WTC11 (cell line): ENCODE results near the gene ARAP1. TPM values are rescaled to one million over a fixed set of nuclear protein-coding genes. Genes with fewer than 3 reads are reported as not detected.

Experiments used
- ATAC-seq: fragments of 200-7000 bp; cut with Tn5 transposase; 2 replicates; pipeline ENCODE4 v1.10.0; 2021; ENCODE audit warnings: mild to moderate bottlenecking, moderate library complexity
- CTCF ChIA-PET: fragments of 300-600 bp; sonication (Branson Sonifier 250); formaldehyde crosslinking; loops from one replicate; lab custom pipeline; 2021; ENCODE audit warnings: antibody characterized with exemption; lab: Charles Lee
- POLR2A ChIA-PET: fragments of 350-600 bp; sonication (Branson Sonifier 250); formaldehyde crosslinking; loops from one replicate; lab custom pipeline; 2021; ENCODE audit warnings: antibody characterized with exemption; lab: Charles Lee
- DNase-seq: peaks from one replicate; pipeline ENCODE4 v3.0.0; 2021; ENCODE audit warnings: low spot score
- H3K27ac Mint-ChIP-seq: 2 replicates; pipeline ENCODE4 v1.8.0; 2021; ENCODE audit warnings: mixed read lengths
- H3K27me3 Mint-ChIP-seq: 2 replicates; pipeline ENCODE4 v1.8.0; 2021; ENCODE audit warnings: low read depth, mild to moderate bottlenecking, moderate library complexity, mixed read lengths
- H3K36me3 Mint-ChIP-seq: 2 replicates; pipeline ENCODE4 v1.8.0; 2021; ENCODE audit warnings: mixed read lengths
- H3K4me1 Mint-ChIP-seq: 2 replicates; pipeline ENCODE4 v1.8.0; 2022; ENCODE audit warnings: mixed read lengths
- H3K4me3 Mint-ChIP-seq: 2 replicates; pipeline ENCODE4 v1.8.0; 2021; ENCODE audit warnings: mild to moderate bottlenecking, moderate library complexity, mixed read lengths
- H3K9me3 Mint-ChIP-seq: 2 replicates; pipeline ENCODE4 v1.8.0; 2021; ENCODE audit warnings: mixed read lengths
- ATF1 ChIP-seq: sonication (generic); formaldehyde crosslinking; IDR thresholded peaks from 2 replicates; pipeline ENCODE4 v1.8.1; 2023; ENCODE audit warnings: mild to moderate bottlenecking, moderate library complexity, missing genetic modification reagents
- ATF3 ChIP-seq: sonication (generic); formaldehyde crosslinking; conservative IDR thresholded peaks from 2 replicates; pipeline ENCODE4 v1.8.1; 2022; ENCODE audit warnings: mild to moderate bottlenecking, missing genetic modification reagents
- ATF6 ChIP-seq: sonication (generic); formaldehyde crosslinking; IDR thresholded peaks from 2 replicates; pipeline ENCODE4 v1.8.1; 2023; ENCODE audit warnings: mild to moderate bottlenecking, missing genetic modification reagents
- E2F4 ChIP-seq: sonication (generic); formaldehyde crosslinking; IDR thresholded peaks from 2 replicates; pipeline ENCODE4 v1.8.1; 2022; ENCODE audit warnings: low read depth, mild to moderate bottlenecking, moderate library complexity, missing genetic modification reagents, borderline replicate concordance
- EMX1 ChIP-seq: fragments of 250-450 bp; sonication (Bioruptor Pico); IDR thresholded peaks from 2 replicates; pipeline ENCODE4 v1.8.0; 2021; ENCODE audit warnings: mild to moderate bottlenecking
- FOXJ3 ChIP-seq: sonication (generic); formaldehyde crosslinking; IDR thresholded peaks from 2 replicates; pipeline ENCODE4 v1.9.0; 2021; ENCODE audit warnings: missing genetic modification reagents, mild to moderate bottlenecking, borderline replicate concordance
- HMGXB4 ChIP-seq: sonication (generic); formaldehyde crosslinking; IDR thresholded peaks from 2 replicates; pipeline ENCODE4 v1.8.1; 2023; ENCODE audit warnings: mild to moderate bottlenecking, moderate library complexity, missing genetic modification reagents
- RELA ChIP-seq: sonication (generic); formaldehyde crosslinking; IDR thresholded peaks from 2 replicates; pipeline ENCODE4 v1.8.1; 2022; ENCODE audit warnings: missing genetic modification reagents, mild to moderate bottlenecking, borderline replicate concordance
- SMAD3 ChIP-seq: sonication (generic); formaldehyde crosslinking; IDR thresholded peaks from 2 replicates; pipeline ENCODE4 v1.8.0; 2022; ENCODE audit warnings: missing genetic modification reagents, mild to moderate bottlenecking, borderline replicate concordance
- ZBTB21 ChIP-seq: sonication (generic); formaldehyde crosslinking; IDR thresholded peaks from 2 replicates; pipeline ENCODE4 v1.8.1; 2023; ENCODE audit warnings: mild to moderate bottlenecking, missing genetic modification reagents, borderline replicate concordance
- ZMAT4 ChIP-seq: fragments of 250-450 bp; sonication (Bioruptor Pico); IDR thresholded peaks from 2 replicates; pipeline ENCODE4 v1.9.0; 2021; ENCODE audit warnings: mild to moderate bottlenecking
- ZNF232 ChIP-seq: sonication (generic); formaldehyde crosslinking; IDR thresholded peaks from 2 replicates; pipeline ENCODE4 v1.8.0; 2022; ENCODE audit warnings: mild to moderate bottlenecking, missing genetic modification reagents
- ZNF263 ChIP-seq: sonication (generic); formaldehyde crosslinking; IDR thresholded peaks from 2 replicates; pipeline ENCODE4 v1.8.1; 2022; ENCODE audit warnings: low read depth, mild to moderate bottlenecking, moderate library complexity, missing genetic modification reagents
- ZNF671 ChIP-seq: fragments of 250-450 bp; sonication (Bioruptor Pico); IDR thresholded peaks from 2 replicates; pipeline ENCODE4 v1.8.0; 2021; ENCODE audit warnings: mild to moderate bottlenecking
- total RNA-seq: library from RNA; stranded (reverse); gene quantifications from 3 replicates; pipeline ENCODE4 v1.2.3, GENCODE V29; 2021
- TF ChIP-seq, protein P1 (sequence below): sonication (generic); formaldehyde crosslinking; IDR thresholded peaks from 2 replicates; pipeline ENCODE4 v1.8.1; 2023; ENCODE audit warnings: mild to moderate bottlenecking, missing genetic modification reagents
- TF ChIP-seq, protein P2 (sequence below): sonication (generic); formaldehyde crosslinking; IDR thresholded peaks from 2 replicates; pipeline ENCODE4 v1.8.0; 2023; ENCODE audit warnings: mild to moderate bottlenecking, missing genetic modification reagents
- TF ChIP-seq, protein P3 (sequence below): sonication (generic); formaldehyde crosslinking; IDR thresholded peaks from 2 replicates; pipeline ENCODE4 v1.8.0; 2022; ENCODE audit warnings: mild to moderate bottlenecking, missing genetic modification reagents
- TF ChIP-seq, protein P4 (sequence below): fragments of 250-450 bp; sonication (Bioruptor Pico); conservative IDR thresholded peaks from 2 replicates; pipeline ENCODE4 v1.9.0; 2021; ENCODE audit warnings: mild to moderate bottlenecking

ARAP1 gene
- total RNA-seq, 1 experiment from 2014 or later, result 98.8 TPM

DNA sequence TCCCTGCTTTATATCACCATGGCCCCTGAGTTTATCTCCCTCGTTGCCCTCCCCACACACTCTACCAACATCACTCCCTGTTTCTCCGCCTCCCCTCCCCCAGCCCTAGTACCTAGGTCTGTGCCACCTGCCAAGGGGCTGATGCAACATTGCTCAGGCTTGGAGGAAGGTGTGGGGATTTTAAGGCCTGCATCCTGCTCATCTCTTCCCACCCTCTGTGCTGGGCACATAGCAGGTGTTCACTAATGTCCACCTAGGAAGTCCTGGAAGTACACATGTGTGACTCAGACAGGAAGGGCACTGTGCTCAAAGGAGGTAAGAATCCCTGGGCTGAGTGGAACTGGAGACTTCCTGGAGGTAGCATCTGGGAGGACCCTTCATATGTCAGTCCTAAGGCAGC, 115.0 kb downstream of the ARAP1 start (continued):
- TF ChIP-seq HMGXB4 (no peak), ATF1 (CRISPR knock-in tag) (no peak), FOXJ3 (CRISPR knock-in tag) (no peak)
- TF ChIP-seq, protein P1, sequence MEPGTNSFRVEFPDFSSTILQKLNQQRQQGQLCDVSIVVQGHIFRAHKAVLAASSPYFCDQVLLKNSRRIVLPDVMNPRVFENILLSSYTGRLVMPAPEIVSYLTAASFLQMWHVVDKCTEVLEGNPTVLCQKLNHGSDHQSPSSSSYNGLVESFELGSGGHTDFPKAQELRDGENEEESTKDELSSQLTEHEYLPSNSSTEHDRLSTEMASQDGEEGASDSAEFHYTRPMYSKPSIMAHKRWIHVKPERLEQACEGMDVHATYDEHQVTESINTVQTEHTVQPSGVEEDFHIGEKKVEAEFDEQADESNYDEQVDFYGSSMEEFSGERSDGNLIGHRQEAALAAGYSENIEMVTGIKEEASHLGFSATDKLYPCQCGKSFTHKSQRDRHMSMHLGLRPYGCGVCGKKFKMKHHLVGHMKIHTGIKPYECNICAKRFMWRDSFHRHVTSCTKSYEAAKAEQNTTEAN (CRISPR knock-in tag), result no peak
- TF ChIP-seq, protein P2, sequence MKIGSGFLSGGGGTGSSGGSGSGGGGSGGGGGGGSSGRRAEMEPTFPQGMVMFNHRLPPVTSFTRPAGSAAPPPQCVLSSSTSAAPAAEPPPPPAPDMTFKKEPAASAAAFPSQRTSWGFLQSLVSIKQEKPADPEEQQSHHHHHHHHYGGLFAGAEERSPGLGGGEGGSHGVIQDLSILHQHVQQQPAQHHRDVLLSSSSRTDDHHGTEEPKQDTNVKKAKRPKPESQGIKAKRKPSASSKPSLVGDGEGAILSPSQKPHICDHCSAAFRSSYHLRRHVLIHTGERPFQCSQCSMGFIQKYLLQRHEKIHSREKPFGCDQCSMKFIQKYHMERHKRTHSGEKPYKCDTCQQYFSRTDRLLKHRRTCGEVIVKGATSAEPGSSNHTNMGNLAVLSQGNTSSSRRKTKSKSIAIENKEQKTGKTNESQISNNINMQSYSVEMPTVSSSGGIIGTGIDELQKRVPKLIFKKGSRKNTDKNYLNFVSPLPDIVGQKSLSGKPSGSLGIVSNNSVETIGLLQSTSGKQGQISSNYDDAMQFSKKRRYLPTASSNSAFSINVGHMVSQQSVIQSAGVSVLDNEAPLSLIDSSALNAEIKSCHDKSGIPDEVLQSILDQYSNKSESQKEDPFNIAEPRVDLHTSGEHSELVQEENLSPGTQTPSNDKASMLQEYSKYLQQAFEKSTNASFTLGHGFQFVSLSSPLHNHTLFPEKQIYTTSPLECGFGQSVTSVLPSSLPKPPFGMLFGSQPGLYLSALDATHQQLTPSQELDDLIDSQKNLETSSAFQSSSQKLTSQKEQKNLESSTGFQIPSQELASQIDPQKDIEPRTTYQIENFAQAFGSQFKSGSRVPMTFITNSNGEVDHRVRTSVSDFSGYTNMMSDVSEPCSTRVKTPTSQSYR, result peak; percentile 63; the same call in 1 of the 2 replicates

GRCh38 chr11:72636376-72636775, 115.8 kb downstream of the ARAP1 start:
- H3K27me3 Mint-ChIP-seq, result peaks cover 5% of the 10 kb centered on the region
- H3K4me3 Mint-ChIP-seq, result no peak overlapping the region
- POLR2A ChIA-PET, result interaction anchor here (1.4 kb wide), 1 partner anchor 51 kb away, joined by 5 read pairs; no protein-coding TSS in a partner anchor
- peaks cover 38% of the 10 kb centered on the region for H3K4me1 Mint-ChIP-seq
- H3K27ac Mint-ChIP-seq, result no peak overlapping the region
- CTCF ChIA-PET, result interaction anchor here (0.9 to 4.5 kb wide), 15 partner anchors 19 to 165 kb away, joined by 3 to 60 read pairs (median 6); partner anchors contain the start of gene STARD10
- ATAC-seq (peak; percentile 11; the same call in 1 of the 2 replicates), DNase-seq (no peak)
- no peaks in the 10 kb centered on the region for H3K36me3 Mint-ChIP-seq
- H3K9me3 Mint-ChIP-seq, result no peaks in the 10 kb centered on the region
- TF ChIP-seq, protein P3, sequence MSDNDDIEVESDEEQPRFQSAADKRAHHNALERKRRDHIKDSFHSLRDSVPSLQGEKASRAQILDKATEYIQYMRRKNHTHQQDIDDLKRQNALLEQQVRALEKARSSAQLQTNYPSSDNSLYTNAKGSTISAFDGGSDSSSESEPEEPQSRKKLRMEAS (CRISPR knock-in tag), result no peak
- TF ChIP-seq EMX1 (CRISPR knock-in tag) (no peak), ATF6 (CRISPR knock-in tag) (no peak), ZNF671 (CRISPR knock-in tag) (no peak), E2F4 (CRISPR knock-in tag) (no peak), ZNF232 (CRISPR knock-in tag) (no peak), ZMAT4 (CRISPR knock-in tag) (no peak), ATF1 (CRISPR knock-in tag) (no peak), SMAD3 (CRISPR knock-in tag) (no peak), ZBTB21 (CRISPR knock-in tag) (no peak), RELA (CRISPR knock-in tag) (no peak), ZNF263 (CRISPR knock-in tag) (no peak), ATF3 (CRISPR knock-in tag) (no peak)
- TF ChIP-seq, protein P1 (CRISPR knock-in tag), result no peak
- TF ChIP-seq, protein P4, sequence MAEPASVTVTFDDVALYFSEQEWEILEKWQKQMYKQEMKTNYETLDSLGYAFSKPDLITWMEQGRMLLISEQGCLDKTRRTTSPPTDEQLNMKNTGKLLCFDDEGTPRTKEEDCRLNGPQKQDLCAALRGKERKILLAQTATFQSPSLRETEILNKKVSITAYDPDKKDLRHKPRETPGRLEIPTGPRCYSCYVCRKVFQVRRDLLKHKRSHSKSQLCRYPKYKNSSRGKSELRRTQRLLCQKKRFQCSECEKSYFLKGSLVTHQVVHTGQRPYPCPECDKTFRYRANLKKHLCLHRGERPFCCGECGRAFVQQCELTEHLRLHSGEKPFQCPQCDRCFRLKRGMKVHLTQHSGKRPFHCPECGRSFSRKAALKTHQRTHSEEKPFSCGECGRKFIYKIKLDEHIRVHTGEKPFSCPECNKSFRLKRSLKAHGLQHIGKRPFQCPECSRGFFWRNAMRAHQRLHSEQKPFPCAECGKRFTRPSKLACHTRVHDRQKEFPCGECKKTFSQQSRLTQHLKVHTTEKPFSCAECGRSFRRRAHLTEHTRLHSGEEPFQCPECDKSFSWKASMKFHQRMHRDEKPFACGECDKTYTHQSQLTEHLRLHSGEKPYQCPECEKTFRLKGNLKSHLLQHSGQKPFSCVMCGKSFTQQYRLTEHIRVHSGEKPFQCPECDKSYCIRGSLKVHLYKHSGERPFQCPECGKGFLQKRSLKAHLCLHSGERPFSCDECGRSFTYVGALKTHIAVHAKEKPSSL, result no peak
- TF ChIP-seq, protein P2, result no peak
